GM12878 (cell line): ENCODE data around the gene PTGES2. TPM values are rescaled to one million over a fixed set of nuclear protein-coding genes. Genes with fewer than 3 reads are reported as not detected.
"Not testable (repeated sequence)": the region's sequence is repeated elsewhere in the genome, so short reads cannot be mapped to it uniquely, and the experiment has no call there.

Experiments used
- ATAC-seq: fragments of 200-7000 bp; cut with Tn5 transposase; 3 replicates; pipeline ENCODE4 v1.9.1; 2020; ENCODE audit warnings: mild to moderate bottlenecking, moderate library complexity
- BruUV-seq: library from RNA; stranded (reverse); fragments of 400-500 nt; replicated peaks from 2 replicates; lab custom pipeline; 2021; lab: Mats Ljungman, UMichigan
- CTCF ChIA-PET: fragments of 300-600 bp; sonication (Branson Sonifier 250); formaldehyde crosslinking; extraction: SDS; loops from one replicate; lab custom pipeline; 2021; ENCODE audit warnings: inconsistent platforms; lab: Yijun Ruan, JAX
- POLR2A ChIA-PET: fragments of 350-600 bp; formaldehyde crosslinking; extraction: SDS; loops from one replicate; lab custom pipeline; 2021; ENCODE audit warnings: inconsistent platforms; lab: Charles Lee
- RAD21 ChIA-PET: fragments of 300-600 bp; sonication (Branson Sonifier 250); formaldehyde crosslinking; loops from one replicate; lab custom pipeline; 2023; ENCODE audit warnings: antibody characterized with exemption; ENCODE audit not compliant: unreplicated experiment; lab: Charles Lee
- SMC1A ChIA-PET: fragments of 300-600 bp; sonication (Branson Sonifier 250); formaldehyde crosslinking; loops from one replicate; lab custom pipeline; 2023; ENCODE audit not compliant: unreplicated experiment, uncharacterized antibody; lab: Charles Lee
- DNase-seq: peaks from one replicate; pipeline ENCODE4 v3.0.0-alpha.2; 2011; ENCODE audit warnings: low read depth, low spot score
- FAIRE-seq: peaks from 3 replicates; lab custom pipeline; 2011; peaks lifted over from hg19 to GRCh38; lab: Jason Lieb, UNC
- H2AFZ ChIP-seq: 2 replicates; pipeline ENCODE4 v1.6.0; 2011; ENCODE audit warnings: low read depth, low read length, control low read depth; ENCODE audit not compliant: control insufficient read depth
- H3K27ac ChIP-seq: 2 replicates; pipeline ENCODE4 v1.5.1; 2011; ENCODE audit warnings: control low read depth; ENCODE audit not compliant: control insufficient read depth, insufficient read depth
- H3K27me3 ChIP-seq, 2 experiments: replicated peaks in 1 of 2; 2 replicates each; pipeline versions ENCODE4 v1.6.0 to v1.6.1; 2011; ENCODE audit warnings: low read length in 1 of 2; ENCODE audit not compliant: control insufficient read depth in 2 of 2, insufficient read depth in 2 of 2
- H3K36me3 ChIP-seq, 2 experiments: 2 replicates each; pipeline ENCODE4 v1.5.1; 2011; ENCODE audit warnings: low read length in 1 of 2; ENCODE audit not compliant: control insufficient read depth in 2 of 2, insufficient read depth in 2 of 2
- H3K4me1 ChIP-seq: 2 replicates; pipeline ENCODE4 v1.6.1; 2011; ENCODE audit warnings: mild to moderate bottlenecking, low read length, moderate library complexity, mixed read lengths; ENCODE audit not compliant: control insufficient read depth, insufficient read depth
- H3K4me2 ChIP-seq: 2 replicates; pipeline ENCODE4 v1.6.0; 2011; ENCODE audit warnings: control low read depth; ENCODE audit not compliant: control insufficient read depth, insufficient read depth
- H3K4me3 ChIP-seq: fragments of 200-600 bp; sonication (generic); 2 replicates; pipeline ENCODE4 v1.5.1; 2016
- H3K79me2 ChIP-seq: 2 replicates; pipeline ENCODE4 v1.6.0; 2011; ENCODE audit warnings: low read length; ENCODE audit not compliant: control insufficient read depth, insufficient read depth
- H3K9ac ChIP-seq: 2 replicates; pipeline ENCODE4 v1.8.0; 2011; ENCODE audit warnings: low read length, control low read depth, mixed read lengths; ENCODE audit not compliant: control insufficient read depth, insufficient read depth
- H3K9me3 ChIP-seq: replicated peaks from 3 replicates; pipeline ENCODE4 v1.5.1; 2011; ENCODE audit warnings: mild to moderate bottlenecking, low read length; ENCODE audit not compliant: control insufficient read depth, insufficient read depth
- H4K20me1 ChIP-seq: 2 replicates; pipeline ENCODE4 v1.6.0; 2011; ENCODE audit not compliant: control insufficient read depth, insufficient read depth
- ATF7 ChIP-seq: fragments of 450-650 bp; IDR thresholded peaks from 2 replicates; pipeline ENCODE4 v1.6.1; 2016; ENCODE audit warnings: low read depth, mild to moderate bottlenecking
- BCL3 ChIP-seq: IDR thresholded peaks from 2 replicates; pipeline ENCODE4 v1.6.1; 2011; ENCODE audit warnings: borderline replicate concordance, low read depth, mild to moderate bottlenecking, moderate library complexity, low read length; ENCODE audit not compliant: insufficient read depth, poor library complexity, severe bottlenecking
- GABPA ChIP-seq: IDR thresholded peaks from 2 replicates; pipeline ENCODE4 v1.6.1; 2014; ENCODE audit warnings: antibody characterized with exemption, low read depth, mild to moderate bottlenecking, inconsistent platforms
- IKZF2 ChIP-seq, 2 experiments: fragments of 450-650 bp; IDR thresholded peaks; 2 replicates each; pipeline ENCODE4 v1.6.1; 2017; ENCODE audit warnings: mild to moderate bottlenecking in 2 of 2, moderate library complexity in 2 of 2
- MLLT1 ChIP-seq: fragments of 450-650 bp; IDR thresholded peaks from 2 replicates; pipeline ENCODE4 v1.6.1; 2016; ENCODE audit warnings: mild to moderate bottlenecking
- RAD51 ChIP-seq: fragments of 450-650 bp; IDR thresholded peaks from 2 replicates; pipeline ENCODE4 v1.6.1; 2016; ENCODE audit warnings: moderate library complexity, mild to moderate bottlenecking, inconsistent platforms
- RELB ChIP-seq: fragments of 450-650 bp; IDR thresholded peaks from 2 replicates; pipeline ENCODE4 v1.6.1; 2017; ENCODE audit warnings: low read depth, mild to moderate bottlenecking, moderate library complexity
- ZNF217 ChIP-seq: fragments of 450-650 bp; IDR thresholded peaks from 2 replicates; pipeline ENCODE4 v1.6.1; 2017; ENCODE audit warnings: antibody characterized with exemption, mild to moderate bottlenecking
- WGBS: methylation state at CpG from one replicate; pipeline ENCODE4 v1.1.6; 2016; ENCODE audit warnings: low lambda C conversion rate; ENCODE audit not compliant: insufficient replicate concordance, insufficient coverage; ENCODE audit errors: missing lambda C conversion rate; 5-methylcytosine and 5-hydroxymethylcytosine counted together
- in situ Hi-C: fragments of 300-500 bp; cut with MboI; formaldehyde crosslinking; loops from 9 replicates; pipeline ENCODE4 v1.14.3; 2018; ENCODE audit warnings: mixed read lengths
- intact Hi-C: fragments of 100-400 bp; cut with micrococcal nuclease; formaldehyde crosslinking; loops from one replicate; pipeline ENCODE4 v1.14.2; 2022; ENCODE audit not compliant: unreplicated experiment
- polyA plus RNA-seq, 11 experiments: library from polyadenylated mRNA; depleted of rRNA in 4 of 11; unstranded in 6 of 11; stranded (reverse) in 5 of 11; fragments of >200 nt; fragmentation: Nextera tagmentation in 4 of 11; fragmentation: Illumina TruSeq in 1 of 11; extraction: Ambion mirVana in 4 of 11; extraction: Trizol in 1 of 11; gene quantifications; 1 replicate in 1 of 11; 2 replicates in 10 of 11; pipeline versions ENCODE4 v1.2.1 to v1.2.3, GENCODE V29; 2011 to 2016; ENCODE audit warnings: inconsistent platforms in 2 of 11, missing spikeins in 2 of 11, low read depth in 1 of 11
- total RNA-seq, 4 experiments: library from RNA; depleted of rRNA in 3 of 4; stranded (reverse); fragments of >200 nt in 3 of 4; fragmentation: Illumina TruSeq in 1 of 4; extraction: Trizol in 1 of 4; gene quantifications; 2 replicates each; pipeline versions ENCODE4 v1.2.1 to v1.2.3, GENCODE V29; 2013 to 2021

Gene PTGES2
- total and polyA plus RNA-seq, 10 of the 15 experiments (the other 5 are each of a cell fraction or from before 2014, with no cell fraction given), result 2.1 to 141 (median 99.1) TPM

- TF ChIP-seq RELB (peak; percentile 88; the same call in 1 of the 2 replicates), BCL3 (no peak), ZNF217 (no peak; the same call in 1 of the 2 replicates), ATF7 (peak; percentile 97), IKZF2 (IDR thresholded peaks at IDR 0.05) (peak; percentile 87 to 92), GABPA (no peak), RAD51 (peak; percentile 92)
Observed at GRCh38 chr9:128072144-128073021, 55.1 kb downstream of the PTGES2 start (continued).

- ChIA-PET CTCF (interaction anchor here (1.2 to 5.3 kb wide), 7 partner anchors 12 to 129 kb away, joined by 3 to 33 read pairs (median 13); no protein-coding TSS in a partner anchor), SMC1A (interaction anchor here (1.8 to 5.1 kb wide), 5 partner anchors 11 to 117 kb away, joined by 9 to 21 read pairs (median 11); no protein-coding TSS in a partner anchor), RAD21 (interaction anchor here (0.6 to 3.3 kb wide), 7 partner anchors 8 to 116 kb away, joined by 3 to 11 read pairs (median 3); no protein-coding TSS in a partner anchor), POLR2A (interaction anchor here (1.0 to 1.7 kb wide), 6 partner anchors 11 to 204 kb away, joined by 3 to 7 read pairs (median 4); partner anchors contain the start of genes EEIG1, GOLGA2 and SWI5)
- FAIRE-seq, H3K9me3 ChIP-seq, ATAC-seq, H3K27me3 ChIP-seq, intact Hi-C loops, H4K20me1 ChIP-seq, in situ Hi-C loops, BruUV-seq, H3K36me3 ChIP-seq, DNase-seq: not testable (repeated sequence)
- peak; percentile 99 for TF ChIP-seq MLLT1
- 0 out of 2 replicates have a peak, but pooled peaks have one; percentile 19 for TF ChIP-seq ZNF217
- Histone ChIP-seq H2AFZ (0 out of 2 replicates have a peak overlapping the region, but pooled peaks have one; percentile 26), H3K79me2 (peaks cover 74% of the 10 kb centered on the region), H3K9ac (peak overlapping the region; percentile 72), H3K4me2 (peak overlapping the region; percentile 93), H3K4me3 (peak overlapping the region; percentile 56), H3K4me1 (peaks cover 25% of the 10 kb centered on the region), H3K27ac (peak overlapping the region; percentile 87)
- 88% methylated on average over 12 of the region's 12 CpGs for WGBS
Observed at GRCh38 chr9:128071475-128071874, 56.1 kb downstream of the PTGES2 start.
